A172 (cell line): ENCODE data around the gene MRAS. TPM values are rescaled to one million over a fixed set of nuclear protein-coding genes. Genes with fewer than 3 reads are reported as not detected.

ENCODE experiments used
- DNase-seq: peaks from one replicate; pipeline ENCODE4 v3.0.0-alpha.2; 2015; ENCODE audit warnings: low spot score
- total RNA-seq: library from RNA; depleted of rRNA; stranded (reverse); fragments of >200 nt; shearing (Covaris generic); gene quantifications from 2 replicates; pipeline ENCODE4 v1.2.3, GENCODE V29; 2014; rRNA removed

The MRAS gene
- 32.7 and 72.2 TPM in 2 replicates for total RNA-seq

DNA sequence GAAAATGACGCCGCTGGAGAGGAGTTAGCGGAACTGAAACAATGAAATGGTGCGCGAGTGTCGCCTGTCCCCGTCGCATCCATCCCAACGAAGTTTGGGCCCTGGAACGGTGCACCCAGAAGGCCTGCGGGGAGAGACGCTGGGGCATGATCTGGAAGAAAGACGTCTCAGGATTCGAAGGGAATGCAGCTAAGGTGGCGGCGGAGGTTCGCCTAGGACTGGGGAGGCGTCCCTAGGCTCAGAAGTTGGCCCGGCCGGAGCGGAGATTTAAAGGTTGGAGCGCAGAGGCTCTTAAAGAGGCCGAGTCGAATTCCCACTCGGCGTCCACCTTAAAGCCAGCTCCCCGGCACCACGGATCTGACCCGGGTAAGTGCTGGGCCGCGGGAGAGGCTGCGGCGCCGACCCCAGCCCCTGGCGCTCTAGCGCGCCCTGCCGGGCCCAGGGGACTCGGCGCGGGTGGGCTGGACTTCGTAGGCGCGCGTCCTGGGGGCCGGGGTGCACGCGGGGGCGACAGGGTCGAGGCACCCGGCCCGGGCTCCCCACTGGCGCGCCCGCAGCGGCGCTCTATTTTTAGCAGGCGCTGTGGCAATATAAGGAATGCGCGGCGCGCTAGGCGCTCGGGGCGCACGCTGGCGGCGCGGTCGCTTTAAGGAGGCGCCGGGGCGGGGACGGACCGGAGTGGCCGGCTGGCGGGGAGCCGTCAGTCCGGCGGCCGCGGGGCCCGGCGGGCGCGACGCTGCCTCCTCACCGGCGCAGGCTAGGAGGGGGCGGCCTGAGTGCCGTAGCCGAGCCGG is at the start of gene MRAS:
MRAS (plus strand) TSS at position 620 of the 794 bp plus-strand sequence. CDS start 24,305 bp downstream, outside the sequence.
- peak; percentile 64 for DNase-seq

DNA sequence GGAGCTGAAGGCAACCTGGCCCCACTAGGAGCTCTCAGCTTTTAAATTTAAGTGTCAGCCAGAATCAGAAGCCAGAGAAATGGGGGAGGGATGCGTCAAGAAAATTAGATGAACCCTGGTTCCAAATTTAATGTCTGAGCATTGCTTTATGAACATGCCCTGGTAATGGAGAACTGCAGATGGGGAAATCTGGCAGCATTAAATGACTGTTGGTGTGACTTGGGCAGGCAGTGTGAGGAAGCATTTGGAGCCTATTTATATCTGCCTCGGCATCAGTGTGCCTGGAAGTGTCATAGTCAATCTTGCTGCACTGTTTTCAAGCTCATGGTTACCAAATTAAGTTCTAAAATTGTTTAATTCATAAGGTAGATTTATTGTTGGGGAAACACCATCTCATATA is 47.7 kb upstream of the MRAS start:
- DNase-seq: no peak

DNA sequence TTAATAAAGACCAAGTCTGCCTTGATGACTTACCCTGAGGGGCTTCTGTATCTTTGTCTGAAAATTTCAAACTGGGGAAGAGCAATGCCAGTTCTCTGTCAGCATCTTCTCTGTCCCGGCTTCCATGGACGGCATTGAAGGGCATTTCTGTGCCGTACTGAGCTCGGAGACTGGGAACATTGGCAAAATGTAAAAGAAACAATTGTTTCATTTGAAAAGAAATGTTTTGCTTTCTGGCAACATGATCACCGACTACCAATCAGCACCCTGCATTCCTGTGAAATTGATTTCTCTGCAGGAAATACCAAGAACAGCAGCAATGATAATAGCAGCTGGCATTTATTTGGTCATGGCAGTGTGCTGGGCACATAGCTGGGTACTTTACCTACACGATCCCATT is 44.9 kb upstream of the MRAS start:
- DNase-seq: no peak

DNA sequence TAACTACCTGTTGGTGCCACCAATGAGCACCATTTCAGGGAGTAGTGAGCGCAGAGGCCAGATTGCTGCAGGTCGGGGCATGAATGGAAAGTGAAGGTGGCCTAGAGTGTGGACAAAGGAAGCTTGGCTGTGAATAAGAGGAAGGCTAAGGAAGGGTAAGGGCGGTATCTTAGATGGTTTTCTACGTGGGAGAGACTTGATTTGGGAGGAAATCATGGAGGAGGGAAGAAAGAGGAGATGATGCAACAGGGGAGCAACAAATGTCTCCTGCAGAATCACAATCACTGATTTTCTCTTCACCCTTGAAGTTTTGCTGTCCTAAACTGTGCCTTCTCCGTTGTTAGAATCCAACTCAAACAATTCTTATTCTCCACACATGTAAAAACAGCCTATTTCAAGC is 40.5 kb upstream of the MRAS start:
- DNase-seq: no peak

DNA sequence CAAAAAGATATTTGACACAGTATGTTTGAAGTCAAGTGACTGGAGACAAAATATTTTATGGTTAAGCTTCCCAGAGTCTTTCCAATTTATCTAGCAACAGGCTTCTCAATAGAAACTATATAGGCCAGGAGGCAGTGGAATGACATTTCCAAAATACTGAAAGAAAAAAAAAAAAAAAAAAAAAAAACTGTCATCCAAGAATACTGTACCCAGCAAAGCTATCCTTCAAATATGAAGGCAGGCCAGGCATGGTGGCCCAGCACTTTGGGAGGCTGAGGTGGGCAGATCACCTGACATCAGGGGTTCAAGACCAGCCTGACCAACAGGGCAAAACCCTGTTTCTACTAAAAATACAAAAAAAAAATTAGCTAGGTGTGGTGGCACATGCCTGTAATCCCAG is 39.6 kb upstream of the MRAS start:
- no peak for DNase-seq

DNA sequence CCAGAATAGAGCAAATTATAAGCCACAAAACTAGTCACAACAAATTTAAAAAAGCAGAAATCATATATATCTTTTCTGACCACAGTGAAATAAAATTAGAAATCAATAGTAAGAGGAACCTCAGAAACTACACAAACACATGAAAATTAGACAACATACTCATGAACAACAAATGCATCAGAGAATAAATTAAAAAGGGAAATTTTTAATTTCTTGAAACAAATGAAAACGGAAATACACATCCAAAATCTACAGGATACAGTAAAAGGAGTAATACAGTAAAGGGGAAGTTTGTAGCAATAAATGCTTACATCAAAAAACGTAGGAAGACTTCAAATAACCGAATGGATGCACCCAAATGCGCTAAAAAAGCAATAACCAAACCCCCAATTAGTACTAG is 37.9 kb upstream of the MRAS start:
- no peak for DNase-seq

DNA sequence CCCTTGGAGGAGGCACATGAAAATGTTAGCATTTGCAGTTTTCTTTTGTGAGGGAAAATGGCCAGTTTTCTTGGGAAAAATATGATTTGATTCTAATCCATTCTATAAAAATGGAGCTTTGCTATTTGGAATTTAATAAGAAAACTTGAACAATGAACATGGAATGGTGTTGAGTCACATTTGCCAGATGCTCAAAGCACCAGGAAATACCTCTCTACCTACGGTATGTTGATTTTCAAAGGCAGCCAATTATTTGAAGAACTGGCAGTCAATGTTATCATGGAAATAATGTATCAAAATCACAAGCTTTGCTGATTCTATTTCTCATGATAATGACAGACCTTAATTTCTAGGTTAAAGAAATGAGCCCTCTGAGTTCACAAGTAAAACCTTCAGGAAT is 33.6 kb upstream of the MRAS start:
- DNase-seq: no peak

DNA sequence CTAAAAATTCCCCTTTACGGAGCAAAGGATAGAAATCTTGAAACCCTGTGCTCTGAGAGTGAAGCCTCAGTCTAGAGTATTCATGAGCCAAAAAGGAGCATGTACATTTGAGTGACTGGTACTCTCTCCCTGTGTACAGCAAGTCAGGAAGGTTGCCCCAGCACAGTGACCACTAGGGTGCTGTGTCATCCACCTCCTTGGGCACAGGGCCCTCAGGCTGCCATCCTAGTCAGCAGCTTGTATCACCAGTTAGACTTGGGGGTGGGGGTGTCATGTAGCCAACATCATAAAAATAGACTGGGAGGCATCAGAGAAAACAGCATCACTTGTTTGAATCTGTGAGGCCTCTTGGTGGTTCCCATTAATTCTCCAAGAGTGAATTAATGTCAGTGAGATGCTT is 30.7 kb upstream of the MRAS start:
- DNase-seq: no peak

DNA sequence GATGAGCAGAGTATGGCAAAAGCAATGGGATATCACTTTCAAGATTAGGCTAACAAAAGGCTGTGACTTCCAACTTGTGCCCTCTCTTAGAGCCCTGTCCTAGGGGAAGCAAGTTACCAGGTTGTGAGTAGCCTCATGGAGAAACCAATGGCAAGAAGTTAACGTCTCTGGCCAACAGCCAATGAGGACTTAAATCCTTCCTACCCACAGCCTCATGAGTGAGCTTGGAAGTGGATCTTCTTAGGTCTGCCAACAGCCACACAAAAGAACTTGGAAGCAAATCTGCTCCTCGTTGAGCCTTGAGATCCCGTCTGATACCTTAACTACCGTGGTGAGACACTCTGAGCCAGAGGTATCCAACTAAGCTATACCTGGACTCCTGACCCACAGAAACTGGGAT is 24.4 kb upstream of the MRAS start:
- no peak for DNase-seq

DNA sequence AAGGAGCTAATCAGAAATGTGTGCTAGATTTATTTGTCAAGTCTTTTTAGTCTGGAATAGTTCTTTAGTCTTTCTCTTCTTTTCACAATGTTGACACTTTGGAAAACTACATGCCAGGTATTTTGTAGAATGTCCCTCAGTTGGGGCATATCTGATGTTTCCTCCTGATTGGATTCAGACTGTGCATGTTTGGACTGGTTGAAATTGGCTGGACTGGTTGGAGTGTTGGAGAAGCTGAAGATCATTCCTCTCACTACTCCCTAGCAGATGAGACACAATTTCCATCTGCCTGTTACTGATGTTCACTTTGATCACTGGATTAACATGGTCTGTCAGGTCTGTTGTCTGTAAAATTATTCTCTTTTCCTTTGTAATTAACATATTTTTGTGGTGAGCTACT is 22.4 kb upstream of the MRAS start:
- no peak for DNase-seq

DNA sequence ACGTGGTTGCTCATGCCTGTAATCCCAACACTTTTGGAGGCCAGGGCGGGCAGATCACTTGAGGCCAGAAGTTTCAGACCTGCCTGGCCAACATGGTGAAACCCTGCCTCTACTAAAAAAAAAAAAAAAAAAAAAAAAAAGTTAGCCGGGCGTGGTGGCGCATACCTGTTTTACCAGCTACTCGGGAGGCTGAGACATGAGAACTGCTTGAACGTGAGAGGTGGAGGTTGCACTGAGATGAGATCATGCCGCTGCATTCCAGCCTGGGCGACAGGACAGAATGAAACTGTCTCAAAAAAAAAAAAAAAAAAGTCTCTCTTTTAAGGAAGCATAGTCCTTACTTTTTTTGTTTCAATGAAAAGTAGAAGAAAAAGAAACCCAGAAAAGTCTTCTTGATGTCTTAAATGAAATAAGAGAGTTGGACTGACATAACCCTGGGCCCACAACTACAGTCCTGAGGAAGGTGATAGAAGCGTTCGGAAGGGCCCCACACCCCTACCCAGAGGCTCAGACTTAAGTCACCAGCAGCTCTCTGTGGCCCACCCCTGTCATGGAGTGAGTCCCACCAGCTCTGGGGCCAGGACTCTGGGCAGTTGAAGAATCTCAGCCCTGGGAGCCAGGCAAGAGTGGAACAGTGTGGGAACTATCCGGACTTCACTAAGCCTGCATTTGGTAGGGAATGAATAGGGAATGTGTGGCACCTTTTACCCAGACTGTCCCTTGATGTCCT is 21.3 kb upstream of the MRAS start:
- no peak for DNase-seq

DNA sequence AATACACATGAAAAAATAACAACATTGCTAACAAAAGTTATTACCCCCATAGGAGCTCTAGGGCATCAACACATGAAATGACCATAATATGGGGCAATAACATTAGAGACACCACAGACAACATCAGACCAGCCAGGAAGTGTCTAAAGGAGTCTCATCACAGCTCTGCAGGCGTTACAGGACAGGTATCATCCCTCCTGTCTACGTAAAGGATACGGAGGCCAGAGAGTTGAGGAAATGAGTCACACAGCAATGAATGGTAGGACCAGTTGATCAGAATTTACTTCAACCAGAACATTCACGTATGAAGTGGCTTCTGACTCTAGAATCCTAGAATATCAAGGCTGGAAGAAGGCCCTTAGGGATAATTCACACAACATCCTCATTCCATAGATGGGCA is 20.5 kb upstream of the MRAS start:
- no peak for DNase-seq

DNA sequence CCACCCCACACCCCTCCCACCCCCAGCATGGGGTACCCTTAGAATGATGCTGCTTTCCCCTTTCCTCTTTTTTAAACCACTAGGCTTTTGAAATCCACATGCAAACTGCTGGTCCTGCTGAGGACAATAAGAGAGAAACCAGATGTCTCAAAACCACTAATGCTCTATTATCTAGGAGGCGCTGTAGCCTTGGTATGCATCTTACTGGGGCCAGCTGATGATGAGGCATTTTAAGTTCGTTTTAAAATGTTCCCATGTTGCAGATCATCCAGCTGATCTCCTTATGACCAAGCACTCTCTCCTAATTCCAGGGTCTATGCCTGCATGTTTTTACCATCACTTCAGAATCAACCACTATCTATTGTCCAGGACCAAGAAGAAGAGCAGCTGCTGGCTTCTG is 20.0 kb upstream of the MRAS start:
- DNase-seq: no peak

DNA sequence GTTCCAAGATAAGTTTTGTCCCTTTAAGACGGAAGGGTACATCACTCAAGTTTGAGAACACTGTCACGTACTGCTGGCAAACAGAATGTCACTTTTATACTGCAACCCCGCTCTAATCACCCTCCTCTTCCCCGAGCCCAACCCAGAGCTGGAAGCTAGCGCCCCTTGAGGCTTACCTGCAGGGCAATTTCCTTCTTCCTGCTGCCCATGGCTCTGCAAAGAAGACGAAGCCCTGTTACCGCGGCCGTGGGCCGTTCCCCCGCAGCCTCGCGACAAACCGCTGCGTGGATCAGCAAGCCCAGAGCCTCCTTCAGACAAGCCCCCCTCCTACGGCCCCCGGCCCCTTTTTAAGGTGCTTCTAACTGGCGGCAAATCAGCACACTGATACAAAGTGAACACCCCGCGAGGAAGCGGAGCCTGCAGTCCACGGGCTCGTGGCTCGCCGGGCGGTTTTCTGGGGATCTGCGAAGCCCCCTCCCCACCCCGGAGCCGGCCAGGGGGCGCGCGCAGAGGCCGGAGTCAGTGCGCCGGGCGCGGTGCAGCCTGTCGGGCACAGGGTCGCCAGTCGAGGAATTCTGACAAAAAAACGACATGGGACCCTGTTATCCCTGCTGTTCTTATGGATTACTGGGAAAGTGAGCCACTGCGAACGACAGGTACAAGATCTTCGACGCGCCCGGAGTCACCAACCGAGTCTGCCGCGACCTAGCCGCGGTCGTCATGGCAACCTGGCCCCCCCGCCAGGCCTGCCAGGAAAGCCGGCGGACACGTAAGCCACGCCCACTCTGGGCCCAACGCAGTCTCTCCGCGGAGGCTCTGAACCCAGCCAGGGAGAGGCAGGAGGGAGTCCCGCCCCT is 19.0 kb upstream of the MRAS start, which contains the start of gene NME9:
NME9 (minus strand) TSS at position 725 of the 857 bp plus-strand sequence; CDS start at position 209, 516 bp downstream.
- DNase-seq: peak; percentile 76

DNA sequence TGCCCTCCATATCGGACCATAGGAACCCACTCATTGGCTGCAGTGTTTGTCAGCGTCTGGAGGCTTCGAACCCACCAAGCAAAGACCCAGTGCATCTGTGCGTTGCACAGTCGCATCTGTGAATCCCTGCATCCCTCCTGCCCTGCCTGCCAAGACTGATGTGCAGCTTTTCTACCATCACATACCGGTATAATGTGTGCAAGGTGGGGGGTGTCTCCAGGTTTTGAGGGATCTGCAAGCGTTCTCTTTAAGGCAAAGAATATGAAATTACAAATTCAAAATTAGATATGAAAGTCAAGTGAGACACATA is 18.4 kb upstream of the MRAS start:
- no peak for DNase-seq

DNA sequence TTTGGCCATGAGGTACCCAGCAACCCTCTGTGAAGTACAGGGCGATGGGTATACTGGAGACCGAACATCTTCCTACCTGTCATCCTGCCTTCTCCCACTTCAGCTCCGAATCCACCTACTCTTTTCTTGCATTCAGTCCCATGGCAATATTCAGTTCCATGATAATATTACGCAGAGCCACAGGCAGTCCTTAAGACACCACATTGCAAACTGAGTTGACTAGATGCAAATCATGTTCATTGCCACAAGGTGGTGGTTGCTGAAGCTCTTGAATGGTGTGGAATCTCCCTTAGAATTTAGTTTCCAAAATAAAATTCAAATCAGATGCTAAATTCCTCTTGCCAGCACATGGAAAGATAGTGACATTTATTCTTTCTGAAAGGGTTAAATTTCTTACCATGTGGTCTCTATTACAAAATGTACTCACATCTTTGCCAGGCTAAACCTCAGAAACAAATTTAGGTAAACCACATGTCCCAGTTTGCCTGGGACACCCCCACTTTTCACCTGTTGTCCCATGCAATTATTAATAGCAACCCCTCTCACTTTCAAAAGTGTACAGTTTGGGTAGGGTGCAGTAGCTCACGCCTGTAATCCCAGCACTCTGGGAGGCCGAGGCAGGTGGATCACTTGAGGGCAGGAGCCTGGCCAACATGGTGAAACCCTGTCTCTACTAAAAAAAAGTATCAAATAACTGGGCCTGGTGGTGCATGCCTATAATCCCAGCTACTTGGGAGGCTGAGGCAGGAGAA is 17.1 kb upstream of the MRAS start:
- no peak for DNase-seq

DNA sequence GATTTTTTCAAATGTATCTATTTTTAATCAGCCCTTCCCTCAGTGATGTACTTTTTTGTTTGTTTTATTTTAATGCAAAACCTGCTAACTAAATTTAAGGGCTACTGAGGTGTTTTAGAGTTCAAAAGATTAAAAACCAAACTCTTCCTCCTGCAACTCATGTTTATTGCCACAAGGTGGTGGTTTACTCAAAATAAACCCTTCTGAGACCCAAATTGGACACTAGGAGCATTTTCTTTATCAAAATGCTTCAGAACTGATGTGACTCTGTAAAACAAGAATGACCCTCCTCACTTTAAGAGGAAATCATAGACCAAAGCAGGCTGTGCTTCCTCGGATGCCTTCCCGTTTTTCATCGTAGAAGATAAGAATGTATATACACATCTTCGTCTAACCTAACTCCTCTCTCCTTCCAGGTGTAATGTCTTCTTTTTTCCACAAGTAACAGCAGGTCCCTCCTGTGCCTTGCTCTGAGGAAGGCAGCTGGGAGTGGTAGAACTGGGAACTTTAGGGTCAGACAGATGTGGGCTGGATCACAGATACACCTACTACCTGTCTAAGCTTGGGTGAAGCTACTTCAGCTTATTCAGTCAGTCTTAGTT is 15.8 kb upstream of the MRAS start:
- peak; percentile 35 for DNase-seq

DNA sequence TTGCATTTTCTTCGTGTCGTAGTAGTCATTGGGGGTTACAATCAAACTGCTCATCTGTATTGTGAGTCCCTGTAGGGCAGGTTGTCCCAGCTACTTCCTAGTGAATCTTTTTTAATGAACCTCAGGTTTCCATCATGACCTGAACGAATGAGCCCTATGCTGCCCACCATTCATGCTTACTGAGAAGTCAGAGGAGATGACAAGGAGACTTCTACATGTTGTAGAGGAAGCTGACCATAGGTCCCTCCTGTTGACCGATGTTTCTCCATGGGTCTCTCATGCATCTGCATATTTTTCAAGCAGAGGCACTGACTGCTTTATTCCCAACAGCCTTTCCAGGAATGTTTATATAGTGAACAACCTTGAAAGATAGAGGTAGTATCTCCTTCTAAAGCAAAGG is 13.8 kb upstream of the MRAS start:
- no peak for DNase-seq

DNA sequence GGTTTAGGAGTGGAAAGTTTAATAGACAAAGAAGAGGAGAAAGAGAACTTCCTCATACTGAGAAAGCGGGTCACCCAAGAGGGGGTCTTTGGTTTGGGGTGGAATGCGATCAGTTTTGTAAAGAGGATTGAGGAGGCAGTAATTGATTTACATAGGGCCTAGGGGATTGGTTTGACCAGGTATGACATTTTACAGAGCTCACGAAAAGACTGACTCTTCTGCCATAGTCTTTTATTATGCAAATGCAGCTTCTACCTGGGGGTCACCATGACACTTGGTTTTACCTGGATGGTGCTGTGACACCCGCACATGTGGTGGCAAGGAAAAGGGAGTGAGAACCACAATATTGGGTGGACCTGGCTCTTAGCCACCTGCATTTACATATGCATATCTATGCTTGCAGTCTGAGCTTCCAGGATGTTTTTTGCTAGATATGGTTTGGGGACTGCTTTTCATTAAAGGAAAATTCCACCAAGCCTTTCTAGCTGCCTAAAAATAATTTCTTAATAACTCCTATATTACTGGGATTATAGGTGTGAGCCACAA is 11.9 kb upstream of the MRAS start:
- no peak for DNase-seq

DNA sequence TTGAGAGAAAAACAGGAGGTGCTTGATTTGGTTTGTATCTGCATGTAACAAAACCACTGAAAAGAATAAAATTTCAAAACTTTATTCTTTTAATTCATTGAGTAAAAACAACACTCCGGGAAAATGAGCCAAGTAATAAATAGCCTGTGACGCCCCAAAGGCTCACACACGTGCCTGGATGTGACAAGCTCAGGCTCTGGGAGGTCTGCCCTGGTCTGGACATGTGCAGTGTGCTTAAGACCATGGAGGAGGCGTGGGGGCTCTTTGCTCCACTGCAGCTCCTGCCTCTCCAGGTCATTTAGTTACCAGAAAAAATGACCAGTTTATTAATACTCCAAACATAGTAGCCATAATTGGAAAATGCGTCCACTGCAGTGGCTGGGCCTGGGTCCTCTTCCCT is 10.1 kb upstream of the MRAS start:
- DNase-seq: no peak

DNA sequence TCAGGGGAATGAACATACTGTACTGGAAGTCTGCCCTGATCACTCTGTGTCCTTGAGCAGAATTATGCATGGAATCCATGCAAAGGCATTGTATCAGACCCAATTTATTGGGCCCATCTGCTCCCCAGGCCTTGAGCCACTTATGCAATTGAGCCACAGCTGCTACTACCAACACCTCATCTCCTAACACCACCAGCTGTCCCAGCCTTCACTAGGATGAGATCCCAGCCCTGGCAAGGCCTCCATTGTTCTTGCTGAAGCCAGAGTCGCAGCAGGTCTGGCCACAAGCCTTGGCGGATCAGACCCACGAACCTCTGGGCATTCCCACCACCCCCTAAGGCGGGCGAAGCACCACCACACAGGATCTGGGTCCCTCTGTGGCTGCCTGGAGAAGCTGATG is 9.6 kb upstream of the MRAS start:
- DNase-seq: no peak
